A549 (cell line): Measurements from ENCODE around the gene PLPPR1. TPM values are rescaled to one million over a fixed set of nuclear protein-coding genes. Genes with fewer than 3 reads are reported as not detected.

ENCODE experiments used
- ATAC-seq, 2 experiments: fragments of 200-7000 bp in 1 of 2; fragments of >200 bp in 1 of 2; cut with Nextera tagmentation in 1 of 2; cut with Tn5 transposase in 1 of 2; 3 replicates each; pipeline versions ENCODE4 v1.8.0 to v1.9.1; 2018 to 2020; ENCODE audit warnings: mild to moderate bottlenecking in 1 of 2, moderate library complexity in 1 of 2
- CTCF ChIA-PET: fragments of 300-600 bp; sonication (Branson Sonifier 250); formaldehyde crosslinking; extraction: SDS; loops from one replicate; lab custom pipeline; 2021; ENCODE audit warnings: antibody characterized with exemption, inconsistent platforms; lab: Yijun Ruan, JAX
- POLR2A ChIA-PET: fragments of 350-600 bp; formaldehyde crosslinking; extraction: SDS; loops from one replicate; lab custom pipeline; 2021; ENCODE audit warnings: antibody characterized with exemption, inconsistent platforms; lab: Yijun Ruan, JAX
- DNase-seq, 2 experiments: peaks; one replicate each; pipeline versions ENCODE4 v3.0.0 to v3.0.0-alpha.2; 2011 to 2016; ENCODE audit warnings: low read depth in 1 of 2, low spot score in 1 of 2
- FAIRE-seq: peaks from 2 replicates; lab custom pipeline; 2011; peaks lifted over from hg19 to GRCh38; lab: Jason Lieb, UNC
- H3K27ac ChIP-seq, 2 experiments: fragments of >200 bp; sonication (Bioruptor Twin); formaldehyde crosslinking; 3 replicates each; pipeline ENCODE4 v1.5.1; 2016 to 2017
- H3K4me1 ChIP-seq: fragments of >200 bp; sonication (Bioruptor Twin); formaldehyde crosslinking; 3 replicates; pipeline ENCODE4 v1.6.1; 2016
- H3K4me2 ChIP-seq: fragments of >200 bp; sonication (Bioruptor Twin); formaldehyde crosslinking; 3 replicates; pipeline ENCODE4 v1.6.1; 2016
- H3K4me3 ChIP-seq: fragments of >200 bp; sonication (Bioruptor Twin); formaldehyde crosslinking; 3 replicates; pipeline ENCODE4 v1.5.1; 2016
- H3K9me3 ChIP-seq: fragments of >200 bp; sonication (Bioruptor Twin); formaldehyde crosslinking; 3 replicates; pipeline ENCODE4 v1.6.1; 2016
- BCL3 ChIP-seq: fragments of >200 bp; sonication (Bioruptor Twin); formaldehyde crosslinking; IDR thresholded peaks from 3 replicates; pipeline ENCODE4 v1.6.1; 2016
- BHLHE40 ChIP-seq: IDR thresholded peaks from 2 replicates; pipeline ENCODE4 v1.6.1; 2012; ENCODE audit warnings: low read depth, low read length, inconsistent platforms
- CBX2 ChIP-seq: fragments of 200-600 bp; sonication (generic); IDR thresholded peaks from 2 replicates; pipeline ENCODE4 v1.6.1; 2016; ENCODE audit warnings: low read depth, mild to moderate bottlenecking, borderline replicate concordance
- CEBPB ChIP-seq, 2 experiments: fragments of >200 bp in 1 of 2; sonication (Bioruptor Twin) in 1 of 2; formaldehyde crosslinking in 1 of 2; IDR thresholded peaks; 2 replicates each; pipeline ENCODE4 v1.6.1; 2012 to 2016
- CHD2 ChIP-seq: fragments of 150-350 bp; IDR thresholded peaks from 2 replicates; pipeline ENCODE4 v1.6.1; 2014; ENCODE audit warnings: low read length; ENCODE audit not compliant: partially characterized antibody
- CHD4 ChIP-seq: fragments of 200-600 bp; sonication (generic); IDR thresholded peaks from 2 replicates; pipeline ENCODE4 v1.6.1; 2016; ENCODE audit warnings: antibody characterized with exemption, mild to moderate bottlenecking, borderline replicate concordance
- CTCF ChIP-seq: fragments of >200 bp; sonication (Bioruptor Twin); formaldehyde crosslinking; IDR thresholded peaks from 3 replicates; pipeline ENCODE4 v1.5.1; 2016
- EHMT2 ChIP-seq: fragments of 200-600 bp; sonication (generic); IDR thresholded peaks from 2 replicates; pipeline ENCODE4 v1.6.1; 2016; ENCODE audit warnings: antibody characterized with exemption, low read depth, mild to moderate bottlenecking, moderate library complexity
- EP300 ChIP-seq, 2 experiments: fragments of >200 bp; sonication (Bioruptor Twin); formaldehyde crosslinking; IDR thresholded peaks; 2 replicates in 1 of 2; 3 replicates in 1 of 2; pipeline ENCODE4 v1.6.1; 2016 to 2017
- FOXS1 ChIP-seq: fragments of 250-450 bp; sonication (Bioruptor Pico); IDR thresholded peaks from 2 replicates; pipeline ENCODE4 v1.5.0; 2020; ENCODE audit warnings: mild to moderate bottlenecking, moderate library complexity
- GATA3 ChIP-seq: IDR thresholded peaks from 2 replicates; pipeline ENCODE4 v1.6.1; 2012; ENCODE audit warnings: borderline replicate concordance
- HDAC2 ChIP-seq: fragments of 200-600 bp; sonication (generic); IDR thresholded peaks from 2 replicates; pipeline ENCODE4 v1.6.1; 2016
- HMGXB4 ChIP-seq: fragments of 250-450 bp; sonication (Bioruptor Pico); IDR thresholded peaks from 2 replicates; pipeline ENCODE4 v1.5.0; 2021; ENCODE audit warnings: mild to moderate bottlenecking, moderate library complexity, borderline replicate concordance
- HOXA7 ChIP-seq: fragments of 250-450 bp; sonication (Bioruptor Pico); IDR thresholded peaks from 2 replicates; pipeline ENCODE4 v1.5.0; 2020; ENCODE audit warnings: mild to moderate bottlenecking, moderate library complexity
- HOXB13 ChIP-seq: fragments of 250-450 bp; sonication (Bioruptor Pico); IDR thresholded peaks from 2 replicates; pipeline ENCODE4 v1.5.0; 2020; ENCODE audit warnings: low read depth, mild to moderate bottlenecking, moderate library complexity
- HOXB5 ChIP-seq: fragments of 250-450 bp; sonication (Bioruptor Pico); IDR thresholded peaks from 2 replicates; pipeline ENCODE4 v1.5.0; 2020; ENCODE audit warnings: mild to moderate bottlenecking, moderate library complexity
- JUNB ChIP-seq: fragments of >200 bp; sonication (Bioruptor Twin); formaldehyde crosslinking; IDR thresholded peaks from 2 replicates; pipeline ENCODE4 v1.6.1; 2016
- KDM5A ChIP-seq: fragments of 200-600 bp; sonication (generic); IDR thresholded peaks from 2 replicates; pipeline ENCODE4 v1.6.1; 2016; ENCODE audit warnings: antibody characterized with exemption, mild to moderate bottlenecking
- MAX ChIP-seq: IDR thresholded peaks from 2 replicates; pipeline ENCODE4 v1.6.1; 2012
- MYC ChIP-seq: IDR thresholded peaks from 2 replicates; pipeline ENCODE4 v1.6.1; 2012; ENCODE audit warnings: mild to moderate bottlenecking, inconsistent platforms, low read length, improper control_type of control experiment, borderline replicate concordance
- NPAS2 ChIP-seq: fragments of 250-450 bp; sonication (Bioruptor Pico); IDR thresholded peaks from 2 replicates; pipeline ENCODE4 v1.8.0; 2022; ENCODE audit warnings: mild to moderate bottlenecking, moderate library complexity, borderline replicate concordance
- NR3C1 ChIP-seq: fragments of >200 bp; sonication (Bioruptor Twin); formaldehyde crosslinking; IDR thresholded peaks from 3 replicates; pipeline ENCODE4 v1.6.1; 2017
- PBX3 ChIP-seq: IDR thresholded peaks from 2 replicates; pipeline ENCODE4 v1.6.1; 2012
- PHF8 ChIP-seq: fragments of 200-600 bp; sonication (generic); IDR thresholded peaks from 2 replicates; pipeline ENCODE4 v1.6.1; 2016; ENCODE audit warnings: low read depth, mild to moderate bottlenecking, antibody characterized with exemption, moderate library complexity, borderline replicate concordance
- RAD21 ChIP-seq, 2 experiments: fragments of >200 bp in 1 of 2; sonication (Bioruptor Twin) in 1 of 2; formaldehyde crosslinking in 1 of 2; IDR thresholded peaks in 1 of 2; conservative IDR thresholded peaks in 1 of 2; 2 replicates in 1 of 2; 3 replicates in 1 of 2; pipeline ENCODE4 v1.6.1; 2012 to 2018; ENCODE audit warnings: inconsistent platforms in 1 of 2
- RNF2 ChIP-seq: fragments of 200-600 bp; sonication (generic); IDR thresholded peaks from 2 replicates; pipeline ENCODE4 v1.6.1; 2016; ENCODE audit warnings: low read depth, mild to moderate bottlenecking, antibody characterized with exemption, moderate library complexity, borderline replicate concordance
- SMC3 ChIP-seq: fragments of >200 bp; sonication (Bioruptor Twin); formaldehyde crosslinking; IDR thresholded peaks from 3 replicates; pipeline ENCODE4 v1.6.1; 2018; ENCODE audit warnings: inconsistent platforms
- TFCP2L1 ChIP-seq: fragments of 250-450 bp; sonication (Bioruptor Pico); IDR thresholded peaks from 2 replicates; pipeline ENCODE4 v1.5.0; 2021; ENCODE audit warnings: mild to moderate bottlenecking
- ZFP36 ChIP-seq: fragments of 450-650 bp; IDR thresholded peaks from 2 replicates; pipeline ENCODE4 v1.6.1; 2014; ENCODE audit warnings: borderline replicate concordance; ENCODE audit not compliant: partially characterized antibody
- ZSCAN20 ChIP-seq: fragments of 250-450 bp; sonication (Bioruptor Pico); IDR thresholded peaks from 2 replicates; pipeline ENCODE4 v1.8.0; 2022; ENCODE audit warnings: mild to moderate bottlenecking, moderate library complexity
- WGBS: methylation state at CpG from one replicate; pipeline ENCODE4 v1.1.6; 2017; ENCODE audit errors: missing lambda C conversion rate; 5-methylcytosine and 5-hydroxymethylcytosine counted together
- polyA plus RNA-seq, 4 experiments: library from polyadenylated mRNA; depleted of rRNA in 3 of 4; stranded (reverse); fragments of >200 nt; fragmentation: RNase III in 1 of 4; extraction: RNeasy Plus Mini Kit Qiagen cat#74134 plus additional on column Dnase treatment in 1 of 4; gene quantifications; 2 replicates in 3 of 4; 3 replicates in 1 of 4; pipeline ENCODE4 v1.2.3, GENCODE V29; 2011 to 2017

PLPPR1 gene
- polyA plus RNA-seq, 2 of the 4 experiments (the other 2 are of a cell fraction) = 0.06 to 1.2 TPM

GRCh38 chr9:101092922-101093321 lies 64.4 kb downstream of the PLPPR1 start:
- Histone ChIP-seq H3K27ac (no peak overlapping the region), H3K4me2 (no peak overlapping the region), H3K9me3 (no peaks in the 10 kb centered on the region), H3K4me1 (no peaks in the 10 kb centered on the region)
- DNase-seq = no peak
- no peak for FAIRE-seq
- WGBS = 14% methylated on average over 1 of the region's 1 CpG
- POLR2A ChIA-PET = no interaction called here
- TF ChIP-seq RAD21 (conservative IDR thresholded peaks at IDR 0.05 in 1 of 2, IDR thresholded peaks at IDR 0.05 in 1 of 2) = no peak
- no peak for TF ChIP-seq HOXB13 (CRISPR knock-in tag)
- no peak for TF ChIP-seq NR3C1
- TF ChIP-seq MYC = no peak
- TF ChIP-seq CBX2 = no peak
- no peak for TF ChIP-seq TFCP2L1 (CRISPR knock-in tag)
- TF ChIP-seq, all 56 proteins: peak for 0
- CTCF ChIA-PET = interaction anchor here (1.1 to 2.6 kb wide), 3 partner anchors 17 to 223 kb away, joined by 3 to 9 read pairs (median 4); no protein-coding TSS in a partner anchor
- no peak overlapping the region for H3K4me3 ChIP-seq
- ATAC-seq = no peak

GRCh38 chr9:101093620-101094019 lies 65.1 kb downstream of the PLPPR1 start:
- peak in 1 of 2 experiments; percentile 54; a peak in 1 of 6 replicates for ATAC-seq
- H3K4me1 ChIP-seq = no peaks in the 10 kb centered on the region
- H3K4me2 ChIP-seq = no peak overlapping the region
- no peak overlapping the region for H3K27ac ChIP-seq
- FAIRE-seq = no peak
- peak in 1 of 2 experiments; percentile 22 for DNase-seq
- no peaks in the 10 kb centered on the region for H3K9me3 ChIP-seq
- H3K4me3 ChIP-seq = no peak overlapping the region
- TF ChIP-seq CHD4 = no peak
- no peak for TF ChIP-seq PHF8
- TF ChIP-seq HOXB5 = no peak
- TF ChIP-seq SMC3 = no peak
- no peak for TF ChIP-seq BHLHE40
- no peak for TF ChIP-seq ZFP36
- no peak for TF ChIP-seq TFCP2L1 (CRISPR knock-in tag)
- TF ChIP-seq MYC = no peak
- no peak for TF ChIP-seq HDAC2
- TF ChIP-seq JUNB = no peak
- no peak for TF ChIP-seq GATA3
- TF ChIP-seq CTCF = no peak
- no peak for TF ChIP-seq EP300 (IDR thresholded peaks at IDR 0.05)
- no peak for TF ChIP-seq HOXA7 (CRISPR knock-in tag)
- TF ChIP-seq ZSCAN20 (CRISPR knock-in tag) = no peak
- TF ChIP-seq FOXS1 (CRISPR knock-in tag) = no peak
- no peak for TF ChIP-seq PBX3
- no peak for TF ChIP-seq RAD21 (conservative IDR thresholded peaks at IDR 0.05 in 1 of 2, IDR thresholded peaks at IDR 0.05 in 1 of 2)
- TF ChIP-seq MAX = no peak
- TF ChIP-seq CEBPB (IDR thresholded peaks at IDR 0.05) = no peak
- ChIA-PET CTCF (interaction anchor here (1.1 to 2.6 kb wide), 3 partner anchors 18 to 222 kb away, joined by 3 to 9 read pairs (median 4); no protein-coding TSS in a partner anchor), POLR2A (no interaction called here)

GRCh38 chr9:101094686-101095085 lies 66.2 kb downstream of the PLPPR1 start:
- CTCF ChIA-PET = interaction anchor here (1.5 to 2.6 kb wide), 2 partner anchors 25 to 454 kb away, joined by 4 to 9 read pairs; no protein-coding TSS in a partner anchor
- H3K4me2 ChIP-seq = no peak overlapping the region
- ATAC-seq (no peak), DNase-seq (no peak), FAIRE-seq (no peak)
- POLR2A ChIA-PET = no interaction called here
- H3K4me1 ChIP-seq = no peaks in the 10 kb centered on the region
- no peak overlapping the region for H3K27ac ChIP-seq
- 0% methylated on average over 1 of the region's 1 CpG for WGBS
- no peaks in the 10 kb centered on the region for H3K9me3 ChIP-seq
- no peak overlapping the region for H3K4me3 ChIP-seq
- no peak for TF ChIP-seq BCL3
- no peak for TF ChIP-seq KDM5A
- TF ChIP-seq EHMT2 = no peak
- no peak for TF ChIP-seq HMGXB4 (CRISPR knock-in tag)
- no peak for TF ChIP-seq CHD2
- TF ChIP-seq GATA3 = no peak
- no peak for TF ChIP-seq NPAS2 (CRISPR knock-in tag)
- TF ChIP-seq HOXA7 (CRISPR knock-in tag) = no peak
- no peak for TF ChIP-seq RNF2
